Panc1 (cell line): Measurements from ENCODE around the gene CFAP57.

Source experiments
- POLR2AphosphoS5 ChIP-seq: IDR thresholded peaks from 2 replicates; pipeline ENCODE4 v1.6.1; 2012; ENCODE audit warnings: mild to moderate bottlenecking, low read depth, low read length, moderate library complexity
- REST ChIP-seq, 2 experiments: IDR thresholded peaks; 2 replicates each; pipeline ENCODE4 v1.6.1; 2011 to 2012; ENCODE audit warnings: low read depth in 2 of 2, control low read depth in 1 of 2, low read length in 1 of 2, mild to moderate bottlenecking in 1 of 2, moderate library complexity in 1 of 2; ENCODE audit not compliant: insufficient read depth in 1 of 2
- SIN3A ChIP-seq: IDR thresholded peaks from 2 replicates; pipeline ENCODE4 v1.6.1; 2012; ENCODE audit warnings: low read depth, mild to moderate bottlenecking, low read length, moderate library complexity, borderline replicate concordance; ENCODE audit not compliant: insufficient read depth
- TF ChIP-seq, protein P1 (sequence below): fragments of 450-650 bp; IDR thresholded peaks from 2 replicates; pipeline ENCODE4 v1.5.1; 2017; ENCODE audit warnings: mild to moderate bottlenecking

- TF ChIP-seq, protein P1, sequence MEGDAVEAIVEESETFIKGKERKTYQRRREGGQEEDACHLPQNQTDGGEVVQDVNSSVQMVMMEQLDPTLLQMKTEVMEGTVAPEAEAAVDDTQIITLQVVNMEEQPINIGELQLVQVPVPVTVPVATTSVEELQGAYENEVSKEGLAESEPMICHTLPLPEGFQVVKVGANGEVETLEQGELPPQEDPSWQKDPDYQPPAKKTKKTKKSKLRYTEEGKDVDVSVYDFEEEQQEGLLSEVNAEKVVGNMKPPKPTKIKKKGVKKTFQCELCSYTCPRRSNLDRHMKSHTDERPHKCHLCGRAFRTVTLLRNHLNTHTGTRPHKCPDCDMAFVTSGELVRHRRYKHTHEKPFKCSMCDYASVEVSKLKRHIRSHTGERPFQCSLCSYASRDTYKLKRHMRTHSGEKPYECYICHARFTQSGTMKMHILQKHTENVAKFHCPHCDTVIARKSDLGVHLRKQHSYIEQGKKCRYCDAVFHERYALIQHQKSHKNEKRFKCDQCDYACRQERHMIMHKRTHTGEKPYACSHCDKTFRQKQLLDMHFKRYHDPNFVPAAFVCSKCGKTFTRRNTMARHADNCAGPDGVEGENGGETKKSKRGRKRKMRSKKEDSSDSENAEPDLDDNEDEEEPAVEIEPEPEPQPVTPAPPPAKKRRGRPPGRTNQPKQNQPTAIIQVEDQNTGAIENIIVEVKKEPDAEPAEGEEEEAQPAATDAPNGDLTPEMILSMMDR: no peak
- no peak for TF ChIP-seq POLR2AphosphoS5
- TF ChIP-seq REST (IDR thresholded peaks at IDR 0.05; ENCODE audit: insufficient read depth in 1 of 2, low read depth in 2 of 2, low read length in 1 of 2): no peak
- TF ChIP-seq SIN3A: no peak
These were observed 113.3 kb downstream of the CFAP57 start, which contains the start of gene C1orf210 for GRCh38 chr1:43285269-43285990.
